ENCODE data around the gene MAP3K2.
"Not testable (repeated sequence)": the region's sequence is repeated elsewhere in the genome, so short reads cannot be mapped to it uniquely, and the experiment has no call there.

Gene MAP3K2

DNA sequence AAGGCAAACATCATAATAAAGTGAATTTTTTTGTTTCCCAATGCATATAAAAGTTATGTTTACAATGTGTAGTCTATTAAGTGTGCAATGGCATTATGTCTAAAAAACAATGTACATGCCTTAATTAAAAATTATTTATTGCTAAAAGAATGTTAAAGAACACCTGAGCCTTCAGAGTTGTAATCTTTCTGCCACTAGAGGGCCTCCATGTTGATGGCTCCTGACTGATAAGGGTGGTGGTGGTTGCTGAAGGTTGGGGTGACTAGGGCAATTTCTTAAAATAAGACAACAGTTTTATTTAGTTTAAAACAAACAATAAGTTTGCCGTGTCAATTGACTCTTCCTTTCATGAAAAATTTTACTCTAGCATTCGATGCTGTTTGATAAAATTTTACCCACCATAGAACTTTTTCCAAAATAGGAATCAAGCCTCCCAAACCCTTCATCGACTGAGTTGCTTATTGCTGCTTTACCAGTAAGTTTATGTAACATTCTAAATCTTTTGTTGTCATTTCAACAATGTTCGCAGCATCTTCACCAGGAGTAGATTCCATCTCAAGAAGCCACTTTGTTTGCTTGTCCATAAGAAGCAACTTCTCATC is 32.3 kb downstream of the MAP3K2 start:
- DNase-seq (ENCODE audit: low read depth in 3 of 3, low spot score in 1 of 3) = no peak

- DNase-seq (ENCODE audit: low read depth in 3 of 3, low spot score in 1 of 3) = not testable (repeated sequence)
Observed at GRCh38 chr2:127353873-127354676, 33.7 kb downstream of the MAP3K2 start.

GRCh38 chr2:127353223-127353622 is 34.6 kb downstream of the MAP3K2 start:
- not testable (repeated sequence) for DNase-seq (ENCODE audit: low read depth in 3 of 3, low spot score in 1 of 3)

DNA sequence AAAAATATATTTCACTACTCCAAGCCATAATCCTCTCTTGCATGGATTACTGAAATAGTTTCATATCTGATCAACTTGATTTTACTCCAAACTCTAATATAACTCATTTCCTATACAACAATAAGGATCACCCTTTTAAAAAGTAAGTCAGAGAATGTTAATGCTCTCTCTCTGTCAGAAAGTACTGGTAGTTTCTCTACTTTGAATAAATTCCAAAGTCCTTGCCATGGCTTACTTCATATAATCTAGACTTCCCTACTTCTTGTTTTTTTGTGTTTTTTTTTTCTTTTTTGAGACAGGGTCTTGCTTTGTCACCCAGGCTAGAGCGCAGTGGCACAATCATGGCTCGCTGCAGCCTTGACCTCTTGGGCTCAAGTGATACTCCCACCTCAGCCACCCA is 36.2 kb downstream of the MAP3K2 start:
- DNase-seq (ENCODE audit: low read depth in 3 of 3, low spot score in 1 of 3) = no peak

- no peak for DNase-seq (ENCODE audit: low read depth in 3 of 3, low spot score in 1 of 3)
Observed at GRCh38 chr2:127348426-127349000, 39.3 kb downstream of the MAP3K2 start.

DNA sequence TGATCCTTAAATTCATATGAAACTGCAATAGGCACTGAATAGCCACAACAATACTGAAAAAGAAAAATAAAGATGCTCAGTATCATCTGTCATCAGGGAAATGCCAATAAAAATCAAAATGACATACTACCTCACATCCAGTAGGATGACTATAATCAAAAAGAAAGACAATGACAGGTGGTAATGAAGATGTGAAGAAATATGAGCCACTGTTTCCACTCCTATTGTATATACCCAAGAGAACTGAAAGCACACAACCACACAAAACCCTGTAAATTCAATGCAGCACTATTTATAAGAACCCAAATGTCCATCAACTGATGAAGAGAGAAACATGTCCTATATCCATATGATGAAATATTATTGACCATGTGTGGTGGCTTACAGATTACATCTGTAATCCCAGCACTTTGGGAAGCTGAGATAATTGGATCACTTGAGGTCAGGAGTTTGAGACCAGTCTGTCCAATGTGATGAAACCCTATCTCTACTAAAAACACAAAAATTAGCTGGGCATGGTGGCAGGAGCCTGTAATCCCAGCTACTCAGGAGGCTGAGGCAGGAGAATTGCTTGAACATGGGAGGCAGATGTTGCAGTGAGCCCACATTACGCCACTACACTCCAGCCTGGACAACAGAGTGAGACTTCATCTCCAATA is 39.9 kb downstream of the MAP3K2 start:
- DNase-seq (ENCODE audit: low read depth in 3 of 3, low spot score in 1 of 3) = no peak

DNA sequence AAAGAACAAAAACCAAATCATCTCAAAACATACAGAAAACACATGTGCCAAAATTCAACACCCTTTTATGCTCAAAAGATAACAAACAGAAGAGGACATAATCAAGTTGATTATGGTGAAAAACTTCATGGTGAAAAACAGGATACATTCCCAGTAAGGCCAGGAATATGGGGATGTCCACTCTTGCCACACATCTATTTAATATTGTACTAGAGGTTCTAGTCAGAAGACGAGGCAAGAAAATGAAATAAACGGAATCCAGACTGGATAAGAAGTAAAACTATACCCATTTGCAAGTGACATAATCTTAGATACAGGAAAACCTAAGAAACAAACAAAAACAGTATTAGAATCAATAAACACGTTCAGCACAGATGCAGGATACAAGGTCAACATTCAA is 40.8 kb downstream of the MAP3K2 start:
- DNase-seq (ENCODE audit: low read depth in 3 of 3, low spot score in 1 of 3) = no peak

GRCh38 chr2:127343277-127343676 is 44.5 kb downstream of the MAP3K2 start:
- DNase-seq (ENCODE audit: low read depth in 3 of 3, low spot score in 1 of 3) = no peak

- no peak for DNase-seq (ENCODE audit: low read depth in 3 of 3, low spot score in 1 of 3)
Observed at GRCh38 chr2:127342101-127342500, 45.7 kb downstream of the MAP3K2 start.

GRCh38 chr2:127332335-127332734 is 55.4 kb downstream of the MAP3K2 start:
- DNase-seq (ENCODE audit: low read depth in 3 of 3, low spot score in 1 of 3) = no peak

- DNase-seq (ENCODE audit: low read depth in 3 of 3, low spot score in 1 of 3) = no peak
Observed at GRCh38 chr2:127330753-127331152, 57.0 kb downstream of the MAP3K2 start.

DNA sequence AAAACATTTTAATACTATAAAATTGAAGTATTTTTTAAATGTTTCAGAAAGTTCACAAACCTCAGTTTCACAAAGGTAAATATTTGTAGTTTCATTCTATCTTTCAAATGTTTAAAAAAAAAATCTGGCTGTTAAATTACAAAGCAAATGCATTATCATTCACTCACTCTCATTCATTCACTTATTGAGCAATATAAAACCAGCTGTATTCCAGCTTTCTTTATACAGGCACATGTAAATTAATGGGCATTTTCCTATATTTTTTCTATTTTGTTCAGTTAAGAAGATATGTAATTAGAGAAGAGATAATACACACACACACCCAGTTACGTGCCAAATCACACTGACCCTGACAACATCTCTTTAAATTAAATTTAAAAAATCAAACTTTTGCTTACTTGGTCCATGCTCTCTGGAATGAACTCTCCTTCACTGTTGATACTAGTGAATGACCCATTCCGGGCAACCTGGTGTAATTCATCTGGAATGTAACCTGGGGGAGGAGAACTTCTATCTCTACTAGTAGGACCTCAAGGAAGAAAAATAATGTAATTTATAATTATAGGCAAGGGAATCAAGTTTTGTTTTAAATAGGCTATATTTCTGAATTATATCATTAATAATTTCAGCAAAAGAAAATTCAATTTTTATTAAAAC is 61.4 kb downstream of the MAP3K2 start:
- DNase-seq (ENCODE audit: low read depth in 3 of 3, low spot score in 1 of 3) = no peak

DNA sequence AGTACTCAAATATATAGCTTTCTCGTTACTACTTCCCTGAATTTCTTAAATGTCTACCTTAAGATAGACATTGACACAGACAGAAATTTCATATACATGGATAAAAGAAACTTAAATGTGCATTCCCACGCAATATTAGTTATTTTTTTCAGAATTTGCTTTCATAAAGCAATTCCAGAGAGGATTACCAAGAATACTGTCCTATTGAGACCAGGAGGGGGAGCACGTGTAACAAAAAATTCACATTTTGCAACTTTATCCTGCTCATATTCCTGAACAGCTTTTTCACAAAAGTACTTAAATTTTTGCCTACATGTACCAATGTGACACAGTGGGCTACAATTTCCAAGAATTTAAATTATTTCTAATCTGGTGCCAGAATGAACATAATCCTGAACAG is 63.1 kb downstream of the MAP3K2 start:
- no peak for DNase-seq (ENCODE audit: low read depth in 3 of 3, low spot score in 1 of 3)

- no peak for DNase-seq (ENCODE audit: low read depth in 3 of 3, low spot score in 1 of 3)
Observed at GRCh38 chr2:127321303-127321702, 66.5 kb downstream of the MAP3K2 start.

- DNase-seq (ENCODE audit: low read depth in 3 of 3, low spot score in 1 of 3) = no peak
Observed at GRCh38 chr2:127320586-127321275, 67.0 kb downstream of the MAP3K2 start.

DNA sequence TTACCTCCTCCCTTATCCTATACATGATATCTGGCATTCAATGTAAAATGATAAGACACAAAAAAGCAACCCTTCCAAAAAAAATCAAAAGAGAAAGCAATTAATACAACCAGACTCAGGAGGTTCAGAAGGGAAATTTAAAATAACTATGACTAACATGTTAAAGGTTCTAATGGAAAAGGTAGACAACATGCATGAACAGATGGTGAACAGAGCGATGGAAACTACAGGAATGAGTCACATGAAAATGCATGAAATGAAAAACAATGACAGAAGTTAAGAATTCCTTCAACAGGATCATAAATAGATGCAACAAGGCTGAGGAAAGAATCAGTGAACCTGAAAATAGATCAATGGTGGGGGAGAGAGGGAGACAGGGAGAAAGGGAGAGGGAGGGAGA is 67.7 kb downstream of the MAP3K2 start:
- no peak for DNase-seq (ENCODE audit: low read depth in 3 of 3, low spot score in 1 of 3)

DNA sequence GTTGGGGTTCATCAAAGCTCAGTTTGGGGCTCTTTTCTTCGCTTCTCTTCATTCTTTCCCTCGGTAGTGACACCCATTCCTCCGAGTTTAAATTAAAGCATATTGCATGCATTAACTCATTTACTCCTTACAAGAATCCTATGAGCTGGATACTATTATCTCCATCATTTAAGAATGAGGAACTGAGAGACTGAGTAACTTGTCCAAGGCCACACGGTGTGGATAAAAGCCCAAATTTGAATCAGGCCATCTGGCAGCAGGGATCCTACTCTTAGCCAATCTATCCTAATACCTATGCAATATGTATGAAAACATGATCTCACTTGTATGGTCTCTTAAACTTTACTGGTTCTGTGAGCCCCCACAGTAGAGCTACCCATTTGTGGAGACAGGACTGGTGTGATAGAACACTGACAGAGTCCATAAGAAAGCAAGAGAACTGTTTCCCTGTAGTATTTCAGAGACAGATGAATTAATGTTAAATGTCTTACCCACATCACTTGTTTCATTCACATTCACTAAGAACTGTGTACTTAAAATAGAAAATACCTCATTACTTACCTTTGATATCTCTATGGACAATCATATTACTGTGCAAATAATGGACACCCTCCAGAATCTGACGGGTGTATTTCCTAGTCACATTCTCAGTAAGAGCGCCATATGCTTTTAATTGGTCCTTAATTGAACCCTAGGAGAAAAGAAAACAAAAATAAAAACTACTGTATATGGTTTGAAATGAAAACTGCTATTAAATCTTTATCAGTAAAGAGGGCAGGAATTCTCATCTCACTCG is 73.4 kb downstream of the MAP3K2 start:
- DNase-seq (ENCODE audit: low read depth in 3 of 3, low spot score in 1 of 3) = no peak

DNA sequence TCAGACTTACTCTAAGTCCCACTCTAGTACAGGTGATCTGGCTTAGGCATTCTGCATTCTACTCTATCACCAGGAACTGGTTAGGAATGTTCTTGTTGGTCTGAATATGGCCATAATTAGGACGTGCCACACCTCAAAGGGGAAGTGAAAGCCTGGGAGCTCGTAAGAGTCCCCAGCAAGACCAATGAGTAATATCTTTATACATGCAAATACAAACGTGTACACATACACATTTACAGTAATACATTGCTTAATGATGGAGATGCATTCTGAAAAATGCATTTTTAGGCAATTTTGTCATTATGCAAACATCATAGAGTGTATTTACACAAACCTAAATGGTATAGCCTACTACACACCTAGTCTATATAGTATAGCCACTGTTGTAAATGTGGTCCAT is 74.4 kb downstream of the MAP3K2 start:
- no peak for DNase-seq (ENCODE audit: low read depth in 3 of 3, low spot score in 1 of 3)

DNA sequence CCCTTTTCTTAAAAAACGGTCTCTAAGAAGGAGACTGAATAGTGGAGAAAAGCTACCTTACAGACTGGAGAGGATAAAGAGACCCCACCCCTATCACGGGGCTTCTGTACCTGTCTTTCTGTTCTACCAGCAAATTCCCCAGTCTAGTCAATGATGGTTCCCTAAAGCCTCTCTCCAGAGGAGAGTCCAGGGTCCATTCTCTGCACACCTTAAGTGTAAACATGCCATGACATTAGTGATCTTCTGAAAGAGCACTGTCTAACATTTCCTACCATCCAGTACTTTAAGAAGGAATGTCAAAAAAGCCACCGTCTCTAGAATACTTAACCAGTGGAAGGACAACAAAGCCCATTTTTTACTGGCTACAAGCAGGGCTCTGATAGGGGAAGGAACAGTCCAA is 76.8 kb downstream of the MAP3K2 start:
- DNase-seq (ENCODE audit: low read depth in 3 of 3, low spot score in 1 of 3) = no peak

GRCh38 chr2:127309468-127309867 is 78.3 kb downstream of the MAP3K2 start:
- DNase-seq (ENCODE audit: low read depth in 3 of 3, low spot score in 1 of 3) = no peak

Data from stimulated activated CD4-positive, alpha-beta T cell treated with anti-CD3 and anti-CD28 coated beads, TNF-alpha, amount 100 ng/mL, for 1 hour (primary cell).